Left lung (tissue), 10 donors: ENCODE measurements around the gene FIP1L1. TPM values are rescaled to one million over a fixed set of nuclear protein-coding genes. Genes with fewer than 3 reads are reported as not detected.

ENCODE experiments used
- ATAC-seq: fragments of 200-7000 bp; cut with Tn5 transposase; one replicate; pipeline ENCODE4 v1.9.1; 2020; ENCODE audit warnings: moderate library complexity
- DNase-seq, 4 donors: peaks; one replicate each; pipeline ENCODE4 v3.0.0-alpha.2; 2013 to 2020
- H3K27ac ChIP-seq, 2 donors: fragments of 200-600 bp; sonication (generic) in 1 of 2; one replicate each; pipeline versions ENCODE4 v1.5.0 to v1.8.0; 2020 to 2021
- H3K27me3 ChIP-seq, 2 donors: fragments of 200-600 bp; sonication (generic) in 1 of 2; one replicate each; pipeline versions ENCODE4 v1.5.0 to v1.8.0; 2020 to 2021
- H3K36me3 ChIP-seq, 2 donors: fragments of 200-600 bp; sonication (generic) in 1 of 2; one replicate each; pipeline versions ENCODE4 v1.5.0 to v1.8.0; 2020 to 2021
- H3K4me1 ChIP-seq, 2 donors: fragments of 200-600 bp; one replicate each; pipeline ENCODE4 v1.8.0; 2021
- H3K4me3 ChIP-seq, 2 donors: fragments of 200-600 bp; sonication (generic) in 1 of 2; one replicate each; pipeline versions ENCODE4 v1.5.0 to v1.8.0; 2020 to 2021; ENCODE audit warnings: mild to moderate bottlenecking in 1 of 2
- H3K9me3 ChIP-seq, 2 donors: fragments of 200-600 bp; sonication (generic) in 1 of 2; one replicate each; pipeline versions ENCODE4 v1.5.0 to v1.8.0; 2020 to 2021
- intact Hi-C, 2 donors: fragments of 100-400 bp; cut with DNase I; formaldehyde crosslinking; loops; one replicate each; pipeline versions ENCODE4 v1.11.2 to v1.14.2; 2022
- polyA plus RNA-seq, 6 donors: library from polyadenylated mRNA; unstranded; fragments of 120-200 nt; gene quantifications; one replicate each; pipeline ENCODE4 v1.2.1, GENCODE V29; 2013; ENCODE audit not compliant: insufficient read length in 6 of 6
- total RNA-seq, 2 donors: library from RNA; stranded (reverse); fragmentation: NEBNext Ultra II Directional; extraction: Animal tissue kit (Norgen Biotek cat#: 25700); gene quantifications; one replicate each; pipeline ENCODE4 v1.2.1, GENCODE V29; 2021
- TF ChIP-seq, protein P1 (sequence below), 2 donors: fragments of 200-600 bp; sonication (generic) in 1 of 2; IDR thresholded peaks; one replicate each; pipeline versions ENCODE4 v1.5.0 to v1.8.0; 2021; ENCODE audit warnings: antibody characterized with exemption in 2 of 2
- donor health status: DM: no; HTN: yes; CAD: no.
- donor health status: DM: no; HTN: no; CAD: no.

Gene FIP1L1
- total and polyA plus RNA-seq, 8 donors = 29.8 to 106 (median 83.8) TPM

GRCh38 chr4:53424280-53424679 is 46.8 kb downstream of the FIP1L1 start:
- no peak for DNase-seq
- no peak overlapping the region for H3K4me3 ChIP-seq
- H3K36me3 ChIP-seq = peaks cover 0 to 28% of the 10 kb centered on the region in 2 donors
- H3K27ac ChIP-seq = no peak overlapping the region
- no peaks in the 10 kb centered on the region for H3K9me3 ChIP-seq
- no peaks in the 10 kb centered on the region for H3K4me1 ChIP-seq
- no peak for ATAC-seq
- no peaks in the 10 kb centered on the region for H3K27me3 ChIP-seq
- TF ChIP-seq, protein P1, sequence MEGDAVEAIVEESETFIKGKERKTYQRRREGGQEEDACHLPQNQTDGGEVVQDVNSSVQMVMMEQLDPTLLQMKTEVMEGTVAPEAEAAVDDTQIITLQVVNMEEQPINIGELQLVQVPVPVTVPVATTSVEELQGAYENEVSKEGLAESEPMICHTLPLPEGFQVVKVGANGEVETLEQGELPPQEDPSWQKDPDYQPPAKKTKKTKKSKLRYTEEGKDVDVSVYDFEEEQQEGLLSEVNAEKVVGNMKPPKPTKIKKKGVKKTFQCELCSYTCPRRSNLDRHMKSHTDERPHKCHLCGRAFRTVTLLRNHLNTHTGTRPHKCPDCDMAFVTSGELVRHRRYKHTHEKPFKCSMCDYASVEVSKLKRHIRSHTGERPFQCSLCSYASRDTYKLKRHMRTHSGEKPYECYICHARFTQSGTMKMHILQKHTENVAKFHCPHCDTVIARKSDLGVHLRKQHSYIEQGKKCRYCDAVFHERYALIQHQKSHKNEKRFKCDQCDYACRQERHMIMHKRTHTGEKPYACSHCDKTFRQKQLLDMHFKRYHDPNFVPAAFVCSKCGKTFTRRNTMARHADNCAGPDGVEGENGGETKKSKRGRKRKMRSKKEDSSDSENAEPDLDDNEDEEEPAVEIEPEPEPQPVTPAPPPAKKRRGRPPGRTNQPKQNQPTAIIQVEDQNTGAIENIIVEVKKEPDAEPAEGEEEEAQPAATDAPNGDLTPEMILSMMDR (IDR thresholded peaks at IDR 0.05) = no peak
- intact Hi-C loops = no loop called here

GRCh38 chr4:53427366-53427765 is 49.9 kb downstream of the FIP1L1 start:
- H3K9me3 ChIP-seq = no peaks in the 10 kb centered on the region
- intact Hi-C loops = no loop called here
- H3K4me3 ChIP-seq = no peak overlapping the region
- H3K27ac ChIP-seq = no peak overlapping the region
- H3K36me3 ChIP-seq = peaks cover 0 to 47% of the 10 kb centered on the region in 2 donors
- DNase-seq = no peak
- no peak for ATAC-seq
- no peaks in the 10 kb centered on the region for H3K27me3 ChIP-seq
- H3K4me1 ChIP-seq = no peaks in the 10 kb centered on the region
- TF ChIP-seq, protein P1 (IDR thresholded peaks at IDR 0.05) = no peak

- DNase-seq (no peak), ATAC-seq (no peak)
- no peak overlapping the region for H3K4me3 ChIP-seq
- no peaks in the 10 kb centered on the region for H3K4me1 ChIP-seq
- intact Hi-C loops = no loop called here
- TF ChIP-seq, protein P1 (IDR thresholded peaks at IDR 0.05) = no peak
- no peak overlapping the region for H3K27ac ChIP-seq
- no peaks in the 10 kb centered on the region for H3K9me3 ChIP-seq
- H3K36me3 ChIP-seq = peaks cover 0 to 46% of the 10 kb centered on the region in 2 donors
- no peaks in the 10 kb centered on the region for H3K27me3 ChIP-seq
Measured at GRCh38 chr4:53431052-53431451, 53.6 kb downstream of the FIP1L1 start.

GRCh38 chr4:53432528-53433424 is 55.3 kb downstream of the FIP1L1 start:
- peaks cover 0 to 38% of the 10 kb centered on the region in 2 donors for H3K36me3 ChIP-seq
- no peak overlapping the region for H3K4me3 ChIP-seq
- no peaks in the 10 kb centered on the region for H3K27me3 ChIP-seq
- DNase-seq (no peak), ATAC-seq (no peak)
- H3K9me3 ChIP-seq = no peaks in the 10 kb centered on the region
- H3K4me1 ChIP-seq = no peaks in the 10 kb centered on the region
- TF ChIP-seq, protein P1 (IDR thresholded peaks at IDR 0.05) = no peak
- no peak overlapping the region for H3K27ac ChIP-seq
- intact Hi-C loops = no loop called here

DNA sequence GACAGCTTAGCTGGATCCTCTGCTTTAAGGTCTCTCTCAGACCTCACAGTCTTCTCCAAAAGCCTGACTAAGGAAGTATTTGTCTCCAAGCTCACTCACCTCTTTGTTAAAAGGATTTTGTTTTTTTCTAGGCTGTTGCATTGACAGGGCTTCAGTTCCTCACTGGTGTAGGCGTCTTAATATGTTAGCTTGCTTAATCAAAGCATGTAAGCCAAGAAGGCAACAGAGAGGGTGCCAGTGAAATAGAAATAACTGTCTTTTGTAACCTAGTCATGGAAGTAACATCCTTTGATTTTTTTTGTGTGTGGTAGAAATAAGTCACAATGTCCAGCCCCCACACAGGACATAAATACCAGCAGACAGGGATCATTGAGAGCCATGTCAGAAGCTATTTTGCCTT is 58.8 kb downstream of the FIP1L1 start:
- Histone ChIP-seq H3K4me3 (no peak overlapping the region), H3K4me1 (no peaks in the 10 kb centered on the region), H3K36me3 (peaks cover 0 to 4% of the 10 kb centered on the region in 2 donors), H3K27me3 (no peaks in the 10 kb centered on the region), H3K27ac (no peak overlapping the region), H3K9me3 (no peaks in the 10 kb centered on the region)
- TF ChIP-seq, protein P1 (IDR thresholded peaks at IDR 0.05) = no peak
- no peak for DNase-seq
- no peak for ATAC-seq
- intact Hi-C loops = no loop called here
